NCI-H2107 treated with DMSO at 0.1 percent for 48 hours (cell line): Measurements from ENCODE around the gene MAJIN.
A peak's percentile ranks its signal among the peaks of the same experiment; 100 is the strongest.
"Not testable (repeated sequence)": the region's sequence is repeated elsewhere in the genome, so short reads cannot be mapped to it uniquely, and the experiment has no call there.

Experiments
- DNase-seq: peaks from one replicate; lab custom pipeline; 2025; ENCODE audit not compliant: unreplicated experiment; lab: John Stamatoyannopoulos, UW

The MAJIN gene

GRCh38 chr11:64971421-64972233 is at the start of gene MAJIN:
Gene MAJIN (minus strand): TSS chr11:64972108. CDS start chr11:64959405, 12,703 bp downstream.
- no peak for DNase-seq

DNA sequence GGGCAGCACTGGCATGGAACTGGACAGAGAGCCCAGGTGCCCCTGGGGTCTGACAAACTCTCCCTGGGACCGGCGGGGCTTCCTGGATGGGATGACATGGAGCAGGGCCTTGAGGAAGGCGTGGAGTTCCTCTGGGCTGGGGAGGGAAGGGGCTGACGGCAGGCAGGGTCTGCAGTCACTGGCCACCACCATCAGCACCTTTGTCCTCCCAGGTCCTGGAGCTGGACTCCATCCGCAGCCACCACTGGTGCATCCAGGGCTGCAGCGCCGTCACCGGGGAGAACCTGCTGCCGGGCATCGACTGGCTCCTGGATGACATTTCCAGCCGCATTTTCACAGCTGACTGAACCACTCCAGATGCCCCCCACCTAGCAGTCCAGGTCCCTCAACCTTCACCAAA is 49.6 kb upstream of the MAJIN start:
- no peak for DNase-seq

DNA sequence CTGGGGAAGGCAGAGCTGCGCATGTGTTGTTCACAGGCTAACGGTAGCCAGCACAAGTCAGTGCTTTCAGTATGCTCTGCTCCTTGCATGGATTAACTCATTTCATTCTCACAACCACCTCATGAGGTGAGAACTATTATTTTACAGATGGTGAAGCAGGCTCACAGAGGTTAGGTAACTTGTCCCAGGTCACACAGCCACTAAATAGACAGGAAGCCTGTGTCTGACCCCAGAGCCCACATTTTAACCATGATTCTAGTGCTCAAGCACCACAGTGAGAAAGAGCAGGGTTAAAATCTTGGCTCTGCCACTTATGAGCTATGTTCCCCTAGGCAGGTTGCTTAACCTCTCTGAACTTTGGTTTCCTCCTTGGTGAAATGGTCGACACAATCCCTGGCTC is 49.1 kb upstream of the MAJIN start:
- DNase-seq, result no peak

DNA sequence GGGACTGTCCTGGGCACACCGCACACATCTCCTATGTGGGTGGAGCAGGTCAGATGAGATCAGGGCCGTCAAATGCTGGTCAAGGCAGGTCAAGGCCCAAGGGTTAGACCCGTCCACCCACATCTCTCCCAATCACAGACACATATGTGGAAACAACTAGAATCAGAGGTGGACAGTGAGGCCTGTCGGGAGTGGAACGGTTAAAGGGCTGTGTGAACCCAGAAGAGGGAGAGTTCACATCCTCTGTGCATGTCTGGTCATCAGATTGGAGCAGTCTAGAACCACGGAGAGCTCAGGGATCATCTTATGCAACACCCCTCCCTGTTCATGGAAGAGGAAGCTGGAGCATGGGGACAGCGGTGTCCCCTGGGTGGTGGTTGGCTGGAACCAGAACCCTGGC is 47.9 kb upstream of the MAJIN start:
- no peak for DNase-seq

DNA sequence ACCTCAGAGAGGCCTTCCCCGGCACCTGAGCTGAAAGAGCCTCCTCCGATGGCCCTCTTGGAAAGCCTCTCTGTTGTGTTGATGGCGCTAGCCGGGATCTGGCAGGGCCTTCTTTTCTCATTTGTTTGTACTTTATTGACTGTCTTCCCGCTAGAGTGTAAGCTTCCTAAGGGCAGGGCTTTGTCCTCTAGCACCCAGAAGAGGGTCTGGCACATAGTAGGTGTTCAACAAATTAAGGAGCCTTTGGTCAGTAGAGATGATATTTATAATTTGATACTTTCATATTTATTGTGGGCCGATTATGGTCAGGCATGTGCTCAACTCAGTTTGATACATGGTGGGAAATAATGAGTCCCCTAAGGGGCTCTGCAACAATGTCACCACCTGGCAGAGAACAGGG is 46.0 kb upstream of the MAJIN start:
- no peak for DNase-seq

GRCh38 chr11:65016705-65017104 is 44.8 kb upstream of the MAJIN start:
- DNase-seq, result no peak

DNA sequence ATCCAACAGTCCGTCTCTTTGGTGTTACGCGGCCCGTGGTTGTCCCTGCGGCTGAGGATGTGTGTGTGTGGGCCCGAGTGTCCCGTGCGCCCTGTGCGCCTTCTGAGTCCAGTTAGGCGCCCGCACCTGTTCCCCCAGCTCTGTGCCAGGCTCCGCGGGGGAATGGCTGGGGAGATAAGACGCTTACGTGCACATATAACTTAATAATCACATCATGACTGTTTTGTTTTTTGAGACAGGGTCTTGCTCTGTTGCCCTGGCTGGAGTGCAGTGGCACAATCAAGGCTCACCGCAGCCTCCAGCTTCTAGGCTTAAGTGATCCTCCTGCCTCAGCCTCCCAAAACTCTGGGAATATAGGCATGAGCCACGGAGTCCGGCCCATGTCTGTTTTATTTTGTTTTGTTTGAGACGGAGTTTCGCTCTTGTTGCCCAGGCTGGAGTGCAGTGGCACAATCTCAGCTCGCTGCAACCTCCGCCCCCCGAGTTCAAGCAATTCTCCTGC is 42.9 kb upstream of the MAJIN start:
- no peak for DNase-seq

- peak; percentile 60 for DNase-seq
These were observed 42.2 kb upstream of the MAJIN start, which contains the start of gene ARL2 for GRCh38 chr11:65013888-65014725. Gene ARL2 (plus strand): TSS chr11:65014160. CDS start chr11:65014208, 48 bp downstream.

DNA sequence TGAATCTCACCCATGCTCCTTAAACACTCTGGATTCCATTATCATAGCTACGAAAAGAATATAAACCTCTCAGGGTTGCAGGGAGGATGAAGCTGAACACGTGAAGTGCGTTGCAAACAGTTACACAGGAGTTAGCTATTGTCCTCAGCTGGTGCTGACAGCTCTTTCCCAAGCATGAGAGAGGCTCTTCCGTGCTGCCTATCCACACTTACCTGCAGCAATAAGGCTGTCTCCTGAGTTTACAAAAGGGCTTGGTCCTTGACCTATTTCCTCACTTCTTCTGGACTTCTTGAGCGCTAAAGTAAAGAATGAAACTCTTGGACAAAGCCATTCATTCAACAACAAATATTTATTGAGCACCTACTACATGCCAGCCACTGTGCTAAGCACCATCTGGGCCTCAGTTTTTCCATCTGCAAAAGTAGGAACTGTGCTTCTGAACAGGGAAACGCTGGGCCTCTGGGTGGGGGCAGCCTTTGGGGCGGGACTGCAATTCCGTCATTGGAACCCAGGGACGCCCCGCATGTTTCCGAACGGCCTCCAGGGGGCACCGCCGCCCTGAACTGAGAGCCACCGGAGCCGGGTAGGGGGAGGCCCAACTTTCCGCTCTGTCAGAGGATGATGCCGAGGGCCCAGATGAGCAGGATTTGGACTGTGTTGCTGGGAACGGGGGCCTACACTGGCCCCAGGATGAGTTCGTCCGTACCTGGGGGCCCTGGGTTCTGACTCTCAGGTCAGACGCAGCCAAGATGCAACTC is 41.4 kb upstream of the MAJIN start:
- peak; percentile 88 for DNase-seq

- no peak for DNase-seq
These were observed 37.0 kb upstream of the MAJIN start for GRCh38 chr11:65008873-65009272.

DNA sequence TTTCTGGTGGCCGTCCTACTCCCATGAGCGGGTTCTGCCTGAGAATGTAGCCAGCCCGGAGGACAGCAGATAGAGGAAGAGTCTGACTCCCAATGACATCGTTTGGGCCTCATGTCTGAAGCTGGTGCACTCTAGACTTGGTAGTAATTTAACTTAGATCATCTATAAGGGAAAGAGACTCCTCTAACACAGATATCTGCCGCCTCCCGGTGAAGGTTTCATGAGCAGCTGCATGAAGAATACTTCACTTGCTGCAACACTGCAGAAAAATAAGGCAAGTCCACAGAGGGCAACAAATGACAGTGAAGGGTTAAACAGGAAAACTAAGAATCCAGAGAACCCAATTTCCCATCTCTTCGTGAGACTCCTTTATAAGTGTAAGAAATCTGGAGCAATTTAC is 36.1 kb upstream of the MAJIN start:
- no peak for DNase-seq

GRCh38 chr11:65003968-65004367 is 32.1 kb upstream of the MAJIN start:
- not testable (repeated sequence) for DNase-seq

DNA sequence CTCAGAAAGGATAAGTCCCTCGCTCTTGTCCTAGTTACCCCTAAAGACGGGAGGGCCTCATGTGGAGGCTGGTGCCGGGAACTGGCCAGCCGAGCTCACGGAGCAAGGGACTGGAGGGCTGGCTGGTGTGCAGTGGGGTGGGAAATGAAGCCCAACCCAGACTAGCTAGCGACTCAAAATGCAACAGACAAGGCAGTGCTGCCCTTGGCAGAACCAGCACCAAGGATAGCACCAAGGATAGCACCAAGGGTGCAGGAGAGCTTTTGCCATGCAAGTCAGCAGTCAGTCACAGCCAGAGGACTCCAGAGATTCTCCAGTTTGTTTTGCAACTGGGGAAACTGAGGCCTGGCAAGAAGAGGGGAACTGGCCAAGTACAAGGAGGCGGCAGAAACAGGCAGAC is 31.4 kb upstream of the MAJIN start:
- no peak for DNase-seq

- no peak for DNase-seq
These were observed 30.8 kb upstream of the MAJIN start for GRCh38 chr11:65002706-65003105.

DNA sequence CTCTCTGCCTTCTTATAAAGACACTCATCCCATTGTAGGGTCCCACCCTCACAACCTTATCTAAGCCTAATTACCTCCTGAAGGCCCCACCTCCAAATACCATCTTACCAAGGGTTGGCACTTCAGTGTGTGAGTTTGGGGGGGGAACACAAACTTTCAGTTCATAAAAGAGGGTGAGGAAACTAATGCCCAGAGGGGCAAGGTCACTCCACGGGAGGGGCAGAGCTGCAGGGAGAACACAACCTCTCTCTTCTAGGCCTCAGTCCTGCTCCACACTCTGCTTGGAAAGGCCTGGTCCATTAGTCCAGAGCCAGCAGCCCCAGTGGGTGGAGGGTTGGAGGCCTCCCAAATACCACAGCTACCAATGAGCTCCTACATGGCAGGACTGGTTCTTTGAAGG is 27.6 kb upstream of the MAJIN start:
- DNase-seq, result no peak

DNA sequence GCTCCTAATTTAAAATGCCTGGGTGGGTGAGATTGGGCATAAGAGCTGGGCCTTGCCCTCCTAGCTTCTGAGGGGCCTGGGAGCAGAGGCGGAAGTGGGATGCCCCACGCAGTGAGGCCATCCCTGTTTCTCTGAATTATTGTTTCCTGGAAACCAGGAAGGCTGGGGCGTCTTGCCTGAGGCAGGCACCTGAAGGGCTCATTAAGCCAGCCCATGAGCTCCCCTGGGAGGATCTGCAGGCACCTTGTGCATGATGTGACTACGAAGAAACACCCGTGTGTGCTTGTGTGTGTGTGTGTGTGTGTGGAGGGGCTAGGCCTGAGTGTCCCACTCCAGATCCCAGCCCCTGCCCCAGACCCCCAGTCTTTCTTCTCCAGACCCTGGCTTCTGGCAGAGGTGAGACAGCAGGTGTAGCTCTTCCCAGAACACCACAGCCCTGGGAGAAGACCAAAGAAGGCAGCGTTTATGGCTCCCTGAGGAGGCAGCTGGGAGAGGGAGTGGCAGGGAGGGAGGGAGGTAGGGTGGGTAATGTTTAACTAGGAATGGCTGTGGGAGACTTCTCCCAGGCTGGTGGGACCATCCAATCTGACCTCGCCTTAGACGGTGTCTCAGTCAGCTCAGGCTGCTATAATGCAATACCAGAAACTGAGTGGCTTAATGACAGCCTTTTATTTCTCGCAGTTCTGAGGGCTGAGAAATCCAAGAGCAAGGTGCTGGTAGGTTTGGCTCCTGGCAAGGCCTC is 27.0 kb upstream of the MAJIN start:
- peak; percentile 63 for DNase-seq

DNA sequence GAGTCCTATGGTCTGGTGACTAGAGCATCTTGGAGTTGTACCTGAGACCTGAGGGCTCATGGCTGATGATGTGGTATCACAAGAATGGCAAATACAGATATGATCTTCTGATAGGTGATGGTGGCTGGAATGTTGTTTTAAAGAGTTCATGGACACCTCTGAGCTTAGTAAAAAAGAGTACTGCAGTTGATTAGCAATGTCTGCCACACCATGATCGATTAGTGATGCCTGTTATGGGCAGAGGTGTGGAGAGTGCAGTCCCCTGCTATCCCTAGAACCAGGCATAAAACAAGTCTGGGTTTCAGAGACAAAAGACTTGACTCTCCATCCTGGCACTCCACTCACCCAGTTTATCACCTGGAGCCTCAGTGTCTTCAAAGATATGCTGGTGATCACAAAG is 26.2 kb upstream of the MAJIN start:
- no peak for DNase-seq

DNA sequence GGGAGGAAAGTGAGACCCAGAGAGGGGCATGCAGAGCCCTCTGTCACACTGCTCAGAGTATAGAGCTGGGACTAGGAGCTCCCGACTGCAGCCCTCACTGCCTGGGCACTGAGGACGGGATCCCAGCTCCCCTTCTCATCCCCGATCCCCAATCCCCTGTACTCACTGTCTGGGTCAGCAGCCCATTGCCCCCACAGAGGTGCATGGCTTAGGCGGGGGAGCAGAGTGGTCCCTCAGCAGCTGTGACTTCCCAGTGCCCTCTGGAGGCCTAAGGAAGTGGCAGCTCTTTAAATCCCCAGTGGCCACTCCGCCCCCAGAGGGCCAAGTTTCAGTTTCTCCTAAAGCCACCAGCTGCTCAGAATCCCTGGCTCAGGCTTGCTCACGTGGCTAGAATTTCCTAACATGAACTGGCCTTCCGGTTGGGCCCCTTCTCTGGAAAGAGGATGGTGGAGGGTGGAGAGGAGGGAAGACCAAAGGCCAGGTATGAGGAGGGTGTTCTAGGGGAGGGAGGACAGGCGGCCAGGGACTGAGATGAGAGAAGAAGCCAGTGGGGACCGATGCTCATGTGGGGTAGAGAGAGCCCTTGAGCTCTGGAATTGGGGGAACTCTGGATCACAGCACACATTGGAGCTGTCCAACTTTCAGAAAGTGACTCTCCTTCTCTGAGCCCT is 24.9 kb upstream of the MAJIN start, which contains the start of gene BATF2:
BATF2 (minus strand) TSS at position 262 of the 671 bp plus-strand sequence; CDS start at position 205, 57 bp downstream.
- DNase-seq, result peak; percentile 83

DNA sequence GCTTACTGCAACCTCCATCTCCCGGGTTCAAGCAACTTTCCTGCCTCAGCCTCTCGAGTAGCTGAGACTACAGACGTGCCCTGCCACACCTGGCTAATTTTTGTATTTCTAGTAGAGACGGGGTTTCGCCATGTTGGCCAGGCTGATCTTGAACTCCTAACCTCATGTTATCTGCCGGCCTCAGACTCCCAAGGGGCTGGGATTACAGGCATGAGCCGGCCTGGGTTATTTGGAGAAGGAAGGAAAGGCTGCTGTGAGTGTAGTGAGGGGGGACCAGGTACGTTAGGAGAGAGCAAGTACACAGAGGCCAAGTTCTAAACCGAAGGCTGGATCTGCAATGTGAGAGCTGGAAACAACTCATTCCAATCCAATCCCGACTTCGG is 24.4 kb upstream of the MAJIN start:
- no peak for DNase-seq

DNA sequence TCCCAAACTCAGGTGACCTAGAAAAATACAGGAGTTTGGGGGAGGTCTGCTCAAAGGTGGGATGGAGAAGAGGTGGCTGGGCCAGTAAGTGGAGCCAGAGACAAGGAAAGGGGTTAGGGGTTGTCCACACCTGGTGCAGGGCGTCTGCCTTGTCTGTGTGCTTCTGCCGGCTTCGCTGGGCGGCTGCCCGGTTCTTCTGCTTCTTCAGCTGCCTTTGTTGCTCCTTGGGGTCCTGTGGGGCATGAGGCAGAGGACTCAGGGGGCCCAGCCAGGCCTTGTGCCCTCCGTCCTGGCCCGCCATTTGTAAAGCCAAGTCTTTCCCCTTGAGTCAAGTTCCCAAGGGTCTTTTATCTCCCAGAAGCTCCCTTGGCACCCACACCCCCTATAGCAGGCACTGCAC is 22.4 kb upstream of the MAJIN start:
- no peak for DNase-seq
